Measurements from ENCODE around the gene HMGCS1.

- no peak for TF ChIP-seq TCF7L2 (IDR thresholded peaks at IDR 0.05; ENCODE audit: low read depth, low read length)
- 0 out of 2 replicates have a peak, but pooled peaks have one; percentile 1 for TF ChIP-seq FOSL1 (tag; conservative IDR thresholded peaks at IDR 0.05)
- no peak for TF ChIP-seq CREB1 (IDR thresholded peaks at IDR 0.05)
- no peak for TF ChIP-seq CREB1 (CRISPR knock-in tag; IDR thresholded peaks at IDR 0.05)
- TF ChIP-seq ELK1 (CRISPR knock-in tag; IDR thresholded peaks at IDR 0.05) = no peak
- TF ChIP-seq CTCF (IDR thresholded peaks at IDR 0.05 in 2 of 3, conservative IDR thresholded peaks at IDR 0.05 in 1 of 3; ENCODE audit: insufficient read depth in 2 of 3, low read depth in 1 of 3, low read length in 3 of 3) = no peak
- TF ChIP-seq MYC (IDR thresholded peaks at IDR 0.05; ENCODE audit: low read depth, low read length) = no peak
- TF ChIP-seq MYC (CRISPR knock-in tag; IDR thresholded peaks at IDR 0.05; ENCODE audit: borderline replicate concordance, low read depth) = no peak
These were observed 2.5 kb upstream of the HMGCS1 start for GRCh38 chr5:43315682-43316081.
